PC-3 (cell line): ENCODE measurements around the gene RAMAC. TPM values are rescaled to one million over a fixed set of nuclear protein-coding genes. Genes with fewer than 3 reads are reported as not detected.

Experiments used
- ATAC-seq: fragments of 200-7000 bp; cut with Tn5 transposase; 2 replicates; pipeline ENCODE4 v1.9.1; 2020; ENCODE audit warnings: mild to moderate bottlenecking, moderate library complexity
- BruUV-seq: library from RNA; stranded (reverse); fragments of 400-500 nt; replicated peaks from 2 replicates; lab custom pipeline; 2021; lab: Mats Ljungman, UMichigan
- CTCF ChIA-PET: fragments of 300-600 bp; sonication (Branson Sonifier 250); formaldehyde crosslinking; loops from one replicate; lab custom pipeline; 2022; ENCODE audit warnings: antibody characterized with exemption; lab: Charles Lee
- POLR2A ChIA-PET: fragments of 300-600 bp; sonication (Branson Sonifier 250); formaldehyde crosslinking; loops from one replicate; lab custom pipeline; 2022; ENCODE audit warnings: antibody characterized with exemption; ENCODE audit not compliant: unreplicated experiment; lab: Charles Lee
- DNase-seq: peaks from one replicate; pipeline ENCODE4 v3.0.0-alpha.2; 2015
- H2AFZ ChIP-seq: fragments of 300-600 bp; sonication (generic); 2 replicates; pipeline ENCODE4 v1.6.0; 2016; ENCODE audit warnings: antibody characterized with exemption, low read length
- H3F3A ChIP-seq: fragments of 300-600 bp; sonication (generic); one replicate; pipeline ENCODE4 v1.6.0; 2017; ENCODE audit warnings: antibody characterized with exemption, low read length, control low read depth, mild to moderate bottlenecking; ENCODE audit not compliant: unreplicated experiment
- H3K27ac ChIP-seq: fragments of 300-600 bp; sonication (generic); 2 replicates; pipeline ENCODE4 v1.5.1; 2016; ENCODE audit warnings: mild to moderate bottlenecking, low read length
- H3K27me3 ChIP-seq: fragments of 300-600 bp; sonication (generic); 2 replicates; pipeline ENCODE4 v1.6.1; 2016; ENCODE audit warnings: low read length, mixed read lengths
- H3K36me3 ChIP-seq: fragments of 300-600 bp; sonication (generic); 2 replicates; pipeline ENCODE4 v1.6.1; 2016; ENCODE audit warnings: low read depth, mixed run types, low read length, mixed read lengths
- H3K4me1 ChIP-seq: fragments of 300-600 bp; sonication (generic); 2 replicates; pipeline ENCODE4 v1.5.1; 2016; ENCODE audit warnings: low read length; ENCODE audit not compliant: insufficient read depth
- H3K4me2 ChIP-seq: fragments of 300-600 bp; sonication (generic); 2 replicates; pipeline ENCODE4 v1.6.0; 2016; ENCODE audit warnings: low read length
- H3K4me3 ChIP-seq: fragments of 300-600 bp; sonication (generic); 2 replicates; pipeline ENCODE4 v1.5.1; 2016; ENCODE audit warnings: mild to moderate bottlenecking, low read length, mixed read lengths
- H3K79me2 ChIP-seq: fragments of 300-600 bp; sonication (generic); 2 replicates; pipeline ENCODE4 v1.6.1; 2017; ENCODE audit warnings: low read length, mixed read lengths
- H3K9ac ChIP-seq: fragments of 300-600 bp; sonication (generic); 2 replicates; pipeline ENCODE4 v1.6.0; 2016; ENCODE audit warnings: mild to moderate bottlenecking, low read length
- H3K9me2 ChIP-seq: fragments of 300-600 bp; sonication (generic); replicated peaks from 2 replicates; pipeline ENCODE4 v1.6.1; 2016; ENCODE audit warnings: mixed run types, low read length, mixed read lengths
- H3K9me3 ChIP-seq: fragments of 300-600 bp; sonication (generic); 2 replicates; pipeline ENCODE4 v1.6.1; 2016; ENCODE audit warnings: low read length, mixed read lengths
- H4K20me1 ChIP-seq: fragments of 300-600 bp; sonication (generic); 2 replicates; pipeline ENCODE4 v1.6.1; 2016; ENCODE audit warnings: low read length, mixed read lengths
- EZH2 ChIP-seq: fragments of 300-600 bp; sonication (generic); IDR thresholded peaks from one replicate; pipeline ENCODE4 v1.6.1; 2017; ENCODE audit warnings: antibody characterized with exemption, mild to moderate bottlenecking, low read length; ENCODE audit not compliant: unreplicated experiment
- EZH2phosphoT487 ChIP-seq: fragments of 300-600 bp; sonication (generic); IDR thresholded peaks from 2 replicates; pipeline ENCODE4 v1.6.1; 2018; ENCODE audit warnings: mild to moderate bottlenecking, antibody characterized with exemption, low read length, borderline replicate concordance
- intact Hi-C: fragments of 100-400 bp; cut with micrococcal nuclease; formaldehyde crosslinking; loops from 2 replicates; pipeline ENCODE4 v1.9.0; 2023
- total RNA-seq: library from RNA; depleted of rRNA; stranded (reverse); fragments of >200 nt; gene quantifications from 2 replicates; pipeline ENCODE4 v1.2.3, GENCODE V29; 2014
- TF ChIP-seq, protein P1 (sequence below): fragments of 300-600 bp; sonication (generic); conservative IDR thresholded peaks from 2 replicates; pipeline ENCODE4 v1.5.1; 2017; ENCODE audit warnings: antibody characterized with exemption, low read depth, mild to moderate bottlenecking, low read length

The RAMAC gene
- total RNA-seq, 1 experiment from 2014 or later: 43.8 TPM

DNA sequence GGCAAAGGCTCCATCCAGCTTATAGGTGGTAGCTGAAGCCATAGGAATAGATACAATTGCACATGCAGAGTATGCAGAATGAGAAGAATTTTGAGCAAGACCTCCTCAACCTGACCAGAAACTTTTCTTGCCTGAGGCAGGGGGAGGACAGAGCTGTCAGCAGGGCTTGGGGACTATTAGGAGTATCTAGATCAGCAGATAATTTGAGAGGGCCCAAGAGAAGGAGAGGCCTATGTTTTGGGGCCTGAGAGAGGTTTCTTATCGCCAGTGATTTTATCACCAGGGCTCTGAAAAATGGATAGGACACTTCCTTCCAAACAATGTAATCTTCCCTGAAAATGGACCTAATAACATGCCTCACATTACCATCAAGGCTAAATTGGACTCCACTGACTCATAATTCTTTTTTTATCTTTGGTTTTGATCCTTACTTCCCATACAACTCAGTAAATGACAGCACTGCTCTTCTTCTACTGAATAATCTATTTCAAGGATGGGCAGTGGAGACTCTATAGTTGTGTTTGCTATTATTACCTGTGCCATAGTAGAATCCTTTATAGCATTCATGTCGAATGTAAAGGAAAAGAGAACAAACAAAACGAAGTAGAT is 15.8 kb upstream of the RAMAC start:
- Histone ChIP-seq H3K79me2 (no peaks in the 10 kb centered on the region), H3K9me3 (no peaks in the 10 kb centered on the region), H3K27ac (no peak overlapping the region), H4K20me1 (no peaks in the 10 kb centered on the region), H2AFZ (no peak overlapping the region), H3K9me2 (no peaks in the 10 kb centered on the region), H3K36me3 (no peaks in the 10 kb centered on the region), H3K9ac (no peak overlapping the region), H3K27me3 (no peaks in the 10 kb centered on the region), H3K4me3 (no peak overlapping the region), H3K4me1 (no peaks in the 10 kb centered on the region), H3F3A (no peaks in the 10 kb centered on the region), H3K4me2 (no peak overlapping the region)
- no TSS peak for BruUV-seq
- ATAC-seq: no peak
- ChIA-PET POLR2A (no interaction called here), CTCF (no interaction called here)
- no peak for DNase-seq
- intact Hi-C loops: no loop called here
- no peak for TF ChIP-seq EZH2
- TF ChIP-seq EZH2phosphoT487: no peak
- TF ChIP-seq, protein P1, sequence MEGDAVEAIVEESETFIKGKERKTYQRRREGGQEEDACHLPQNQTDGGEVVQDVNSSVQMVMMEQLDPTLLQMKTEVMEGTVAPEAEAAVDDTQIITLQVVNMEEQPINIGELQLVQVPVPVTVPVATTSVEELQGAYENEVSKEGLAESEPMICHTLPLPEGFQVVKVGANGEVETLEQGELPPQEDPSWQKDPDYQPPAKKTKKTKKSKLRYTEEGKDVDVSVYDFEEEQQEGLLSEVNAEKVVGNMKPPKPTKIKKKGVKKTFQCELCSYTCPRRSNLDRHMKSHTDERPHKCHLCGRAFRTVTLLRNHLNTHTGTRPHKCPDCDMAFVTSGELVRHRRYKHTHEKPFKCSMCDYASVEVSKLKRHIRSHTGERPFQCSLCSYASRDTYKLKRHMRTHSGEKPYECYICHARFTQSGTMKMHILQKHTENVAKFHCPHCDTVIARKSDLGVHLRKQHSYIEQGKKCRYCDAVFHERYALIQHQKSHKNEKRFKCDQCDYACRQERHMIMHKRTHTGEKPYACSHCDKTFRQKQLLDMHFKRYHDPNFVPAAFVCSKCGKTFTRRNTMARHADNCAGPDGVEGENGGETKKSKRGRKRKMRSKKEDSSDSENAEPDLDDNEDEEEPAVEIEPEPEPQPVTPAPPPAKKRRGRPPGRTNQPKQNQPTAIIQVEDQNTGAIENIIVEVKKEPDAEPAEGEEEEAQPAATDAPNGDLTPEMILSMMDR: no peak

DNA sequence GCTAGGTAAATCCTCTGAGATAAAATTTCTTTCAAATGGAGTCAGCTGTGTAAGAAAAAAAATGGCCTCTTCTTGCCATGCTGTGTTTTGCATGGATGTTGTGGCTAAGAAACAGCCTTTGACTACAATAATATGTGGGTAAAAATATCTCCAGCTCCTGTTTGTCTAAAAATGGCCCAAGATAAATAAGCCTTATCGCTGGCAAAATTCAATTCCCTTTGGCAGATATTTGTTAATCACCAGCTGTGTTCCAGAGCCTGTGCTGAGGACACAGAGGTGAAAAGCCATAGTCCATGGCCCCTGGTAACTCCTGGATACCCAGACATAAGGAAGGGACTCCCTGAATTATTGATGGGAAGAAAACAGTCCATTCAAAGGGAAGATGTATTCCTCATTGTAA is 15.3 kb upstream of the RAMAC start:
- no peaks in the 10 kb centered on the region for H3K79me2 ChIP-seq
- no peak overlapping the region for H3K4me2 ChIP-seq
- H3K4me3 ChIP-seq: no peak overlapping the region
- no peaks in the 10 kb centered on the region for H3K9me3 ChIP-seq
- no peak overlapping the region for H2AFZ ChIP-seq
- ChIA-PET CTCF (no interaction called here), POLR2A (interaction anchor here (0.5 kb wide), 1 partner anchor 147 kb away, joined by 6 read pairs; no protein-coding TSS in a partner anchor)
- TF ChIP-seq, protein P1: no peak
- no peak for TF ChIP-seq EZH2
- no peak for TF ChIP-seq EZH2phosphoT487
- H3K4me1 ChIP-seq: no peaks in the 10 kb centered on the region
- H3K27ac ChIP-seq: no peak overlapping the region
- H3F3A ChIP-seq: no peaks in the 10 kb centered on the region
- H3K9me2 ChIP-seq: no peaks in the 10 kb centered on the region
- ATAC-seq (no peak), DNase-seq (no peak)
- H3K9ac ChIP-seq: no peak overlapping the region
- no peaks in the 10 kb centered on the region for H3K36me3 ChIP-seq
- no peaks in the 10 kb centered on the region for H4K20me1 ChIP-seq
- H3K27me3 ChIP-seq: no peaks in the 10 kb centered on the region
- intact Hi-C loops: no loop called here
- BruUV-seq: no TSS peak

DNA sequence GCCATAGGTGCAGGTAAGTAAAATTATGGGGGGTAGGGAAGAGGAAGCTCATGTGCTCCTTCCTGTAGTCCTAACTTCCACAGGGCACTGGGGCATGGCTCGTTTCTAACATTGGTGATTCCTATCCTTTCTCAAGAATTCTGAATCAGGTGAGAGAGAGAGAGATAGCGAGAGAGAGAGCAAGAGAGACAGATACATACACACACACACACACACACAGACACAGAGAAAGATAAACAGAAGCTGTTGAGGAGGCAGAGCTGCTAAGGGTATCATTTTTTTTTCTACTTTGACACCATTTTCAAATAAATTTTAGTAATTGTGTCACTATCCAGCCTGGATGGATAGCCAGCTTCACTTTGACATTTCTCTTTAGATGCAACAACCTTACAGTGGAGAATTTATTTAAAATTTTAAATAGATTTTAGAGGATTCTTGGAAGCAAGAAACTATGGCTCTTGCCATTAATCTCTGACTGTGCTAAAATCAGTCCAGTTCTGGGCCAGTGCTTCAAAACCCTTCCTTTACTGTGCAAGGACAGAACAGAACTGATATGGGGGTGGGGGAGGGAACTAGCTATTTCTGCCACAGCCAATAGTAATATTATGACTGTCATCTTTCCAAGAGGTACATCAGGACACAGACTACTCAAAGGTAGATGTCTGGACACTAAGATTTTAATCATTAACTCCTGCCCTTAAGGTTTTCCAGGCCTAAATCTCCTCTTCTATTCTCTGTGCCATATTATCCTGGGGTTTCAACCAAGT is 14.6 kb upstream of the RAMAC start:
- CTCF ChIA-PET: no interaction called here

More for the DNA sequence above, 14.6 kb upstream of the RAMAC start:
- ATAC-seq (no peak), DNase-seq (no peak)
- Histone ChIP-seq H3K27me3 (no peaks in the 10 kb centered on the region), H3K4me1 (no peaks in the 10 kb centered on the region), H3K79me2 (no peaks in the 10 kb centered on the region), H2AFZ (no peak overlapping the region), H3F3A (no peaks in the 10 kb centered on the region), H3K9me2 (no peaks in the 10 kb centered on the region), H3K4me3 (no peak overlapping the region), H3K27ac (no peak overlapping the region), H3K9me3 (no peaks in the 10 kb centered on the region), H3K4me2 (no peak overlapping the region), H3K36me3 (no peaks in the 10 kb centered on the region), H4K20me1 (no peaks in the 10 kb centered on the region), H3K9ac (no peak overlapping the region)
- intact Hi-C loops: no loop called here
- TF ChIP-seq EZH2: no peak
- TF ChIP-seq EZH2phosphoT487: no peak
- TF ChIP-seq, protein P1: no peak
- POLR2A ChIA-PET: interaction anchor here (0.5 kb wide), 1 partner anchor 148 kb away, joined by 6 read pairs; no protein-coding TSS in a partner anchor
- no TSS peak for BruUV-seq
